T-helper 1 cell treated with Interleukin-12 subunit alpha and Interleukin-12 subunit beta and Interleukin-4 antibody, amounts not matched to agents 30 μg/mL and 1 μg/mL, for 36 hours (primary cell): ENCODE data around the gene MYLK2.

ENCODE experiments used
- H3K27ac Mint-ChIP-seq: one replicate; pipeline ENCODE4 v1.8.0; 2021; ENCODE audit warnings: mild to moderate bottlenecking, mixed read lengths
- H3K27me3 Mint-ChIP-seq: one replicate; pipeline ENCODE4 v1.8.0; 2021; ENCODE audit warnings: low read depth, mixed read lengths
- H3K36me3 Mint-ChIP-seq: one replicate; pipeline ENCODE4 v1.8.0; 2021; ENCODE audit warnings: low read depth, mixed read lengths
- H3K4me1 Mint-ChIP-seq: one replicate; pipeline ENCODE4 v1.8.0; 2021; ENCODE audit warnings: low read depth, mixed read lengths
- H3K4me3 Mint-ChIP-seq: one replicate; pipeline ENCODE4 v1.8.0; 2021; ENCODE audit warnings: mild to moderate bottlenecking, moderate library complexity, mixed read lengths
- H3K9me3 Mint-ChIP-seq: one replicate; pipeline ENCODE4 v1.8.0; 2021; ENCODE audit warnings: mixed read lengths

Gene MYLK2

DNA sequence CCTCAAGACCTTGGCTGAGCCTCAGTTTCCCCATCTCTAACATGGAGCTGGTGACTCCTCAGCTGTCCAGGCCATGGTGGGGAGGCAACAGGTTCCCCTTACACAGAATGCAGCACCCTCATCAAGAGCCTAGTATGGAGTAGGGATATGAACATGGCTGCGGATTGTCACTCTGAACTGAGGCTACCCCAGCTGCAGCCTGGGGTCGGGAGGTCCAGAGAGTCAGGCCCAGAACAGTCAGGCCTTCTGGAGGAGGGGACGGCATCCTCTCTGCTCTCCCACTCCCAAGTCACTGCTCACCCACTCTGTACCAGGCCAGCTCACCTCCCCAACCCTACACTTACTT, 27.6 kb downstream of the MYLK2 start:
- Mint-ChIP-seq H3K4me3 (no peak overlapping the region), H3K27me3 (peaks cover 7% of the 10 kb centered on the region), H3K27ac (no peak overlapping the region), H3K36me3 (no peaks in the 10 kb centered on the region), H3K4me1 (no peaks in the 10 kb centered on the region), H3K9me3 (no peaks in the 10 kb centered on the region)

GRCh38 chr20:31848088-31848999, 29.2 kb downstream of the MYLK2 start:
- Mint-ChIP-seq H3K27ac (no peak overlapping the region), H3K36me3 (no peaks in the 10 kb centered on the region), H3K27me3 (peaks cover 7% of the 10 kb centered on the region)

GRCh38 chr20:31849306-31849930, 30.3 kb downstream of the MYLK2 start:
- Mint-ChIP-seq H3K27ac (no peak overlapping the region), H3K36me3 (no peaks in the 10 kb centered on the region), H3K9me3 (no peaks in the 10 kb centered on the region), H3K27me3 (peaks cover 7% of the 10 kb centered on the region), H3K4me1 (no peaks in the 10 kb centered on the region), H3K4me3 (no peak overlapping the region)

More at GRCh38 chr20:31848088-31848999, 29.2 kb downstream of the MYLK2 start:
- Mint-ChIP-seq H3K9me3 (no peaks in the 10 kb centered on the region), H3K4me1 (no peaks in the 10 kb centered on the region), H3K4me3 (no peak overlapping the region)

DNA sequence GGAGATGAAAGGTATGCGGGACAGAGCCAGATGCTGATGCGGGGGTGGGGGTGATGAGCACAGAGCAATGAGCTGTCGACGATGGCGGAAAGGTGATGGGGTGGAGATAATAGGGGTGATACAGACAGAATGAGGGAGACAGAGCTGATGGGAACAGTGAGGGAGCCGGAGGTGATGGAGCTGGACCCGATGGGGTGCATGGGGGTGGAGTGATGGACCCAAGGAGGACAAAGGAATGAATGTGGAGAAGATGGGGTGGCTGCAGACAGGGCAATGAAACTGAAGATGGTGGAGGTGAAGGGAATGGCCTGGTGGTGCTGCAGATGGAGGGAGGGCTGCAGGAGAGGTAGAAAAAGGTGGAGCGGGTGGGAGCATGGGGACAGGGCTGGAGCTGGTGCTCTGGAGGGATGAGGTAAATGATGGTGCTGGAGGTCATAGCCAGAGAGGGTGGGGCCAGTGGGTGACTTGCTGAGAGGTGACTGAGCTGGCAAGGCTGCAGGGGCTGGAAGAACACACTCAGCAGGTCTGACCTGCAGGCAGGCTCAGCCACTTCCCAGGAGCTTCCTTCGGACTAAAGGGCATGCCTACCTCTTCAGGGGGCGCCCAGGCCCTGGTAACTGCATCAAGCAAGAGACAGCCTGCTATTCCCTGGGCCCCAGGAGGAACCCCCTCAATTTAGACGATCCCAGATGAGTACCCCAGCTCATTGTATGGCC, 32.2 kb downstream of the MYLK2 start:
- Mint-ChIP-seq H3K36me3 (no peaks in the 10 kb centered on the region), H3K4me3 (no peak overlapping the region), H3K9me3 (no peaks in the 10 kb centered on the region), H3K27me3 (peaks cover 7% of the 10 kb centered on the region), H3K4me1 (no peaks in the 10 kb centered on the region), H3K27ac (no peak overlapping the region)

DNA sequence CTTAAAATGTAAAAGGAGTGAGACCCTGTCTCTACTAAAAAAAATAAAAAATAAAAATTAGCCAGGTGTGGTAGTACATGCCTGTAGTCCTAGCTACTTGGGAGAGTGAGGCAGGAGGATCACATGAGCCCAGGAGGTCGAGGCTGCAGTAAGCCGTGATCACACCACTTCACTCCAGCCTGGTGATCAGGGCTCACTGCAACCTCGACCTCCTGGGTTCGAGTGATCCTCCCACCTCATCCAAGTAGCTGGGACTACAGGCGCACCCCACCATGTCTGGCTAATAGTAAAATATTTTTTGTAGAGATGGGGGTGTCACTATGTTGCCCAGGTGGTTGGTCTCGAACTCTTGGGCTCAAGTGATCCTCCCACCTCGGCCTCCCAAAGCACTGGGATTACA, 34.3 kb downstream of the MYLK2 start:
- peaks cover under 1% of the 10 kb centered on the region for H3K4me1 Mint-ChIP-seq
- no peak overlapping the region for H3K27ac Mint-ChIP-seq
- H3K36me3 Mint-ChIP-seq: no peaks in the 10 kb centered on the region

GRCh38 chr20:31856516-31856915, 37.4 kb downstream of the MYLK2 start:
- no peaks in the 10 kb centered on the region for H3K36me3 Mint-ChIP-seq
- H3K4me1 Mint-ChIP-seq: peaks cover 4% of the 10 kb centered on the region
- no peak overlapping the region for H3K4me3 Mint-ChIP-seq
- peaks cover 29% of the 10 kb centered on the region for H3K27me3 Mint-ChIP-seq
- H3K27ac Mint-ChIP-seq: no peak overlapping the region
- H3K9me3 Mint-ChIP-seq: no peaks in the 10 kb centered on the region

More for the DNA sequence above, 34.3 kb downstream of the MYLK2 start:
- Mint-ChIP-seq H3K9me3 (no peaks in the 10 kb centered on the region), H3K4me3 (no peak overlapping the region), H3K27me3 (peaks cover 13% of the 10 kb centered on the region)

DNA sequence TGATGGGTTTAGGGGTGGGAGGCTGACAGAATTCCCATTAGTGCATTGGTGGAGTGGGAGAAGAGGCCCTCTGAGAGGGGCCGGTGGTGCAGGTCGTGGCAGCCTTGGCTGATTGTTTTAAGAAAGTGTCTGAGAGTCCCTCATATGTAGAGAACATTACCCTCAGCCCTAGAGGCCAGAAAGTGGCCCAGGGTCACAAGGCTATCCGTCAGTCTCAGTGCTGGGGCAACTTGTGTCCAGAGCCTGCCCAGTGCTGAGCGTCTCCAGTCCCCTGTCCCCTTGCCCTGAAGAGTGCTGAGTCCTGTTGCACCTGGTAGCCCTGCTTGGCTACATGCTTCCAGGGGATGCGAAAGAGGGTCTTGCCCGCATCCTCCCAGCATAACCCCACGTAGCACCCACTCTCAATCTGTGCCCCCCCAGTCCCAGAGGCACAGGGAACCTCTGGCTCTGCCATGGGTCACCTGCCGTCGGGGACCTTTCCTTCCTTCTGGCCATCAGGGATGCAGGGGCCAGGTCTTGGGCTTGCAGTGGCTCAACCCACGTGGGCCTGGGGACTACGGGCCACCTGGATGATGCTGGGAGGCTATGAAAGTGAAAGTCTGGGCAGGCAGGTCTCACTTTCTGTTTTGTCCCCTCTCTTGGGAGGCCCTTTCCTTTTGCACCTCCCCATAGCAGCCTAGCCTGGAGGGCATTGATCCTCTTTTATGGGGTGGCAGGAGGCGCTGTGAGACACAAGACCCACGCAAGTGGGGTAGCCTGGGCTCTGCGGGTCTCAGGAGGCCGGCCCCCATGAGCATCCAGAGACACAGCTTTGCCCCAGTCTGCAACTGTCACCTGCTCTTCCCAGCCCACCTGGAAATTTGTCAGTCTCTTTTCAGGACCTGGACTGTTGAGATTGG, 39.0 kb downstream of the MYLK2 start:
- Mint-ChIP-seq H3K9me3 (no peaks in the 10 kb centered on the region), H3K4me1 (peaks cover 7% of the 10 kb centered on the region), H3K36me3 (no peaks in the 10 kb centered on the region), H3K27me3 (peaks cover 44% of the 10 kb centered on the region), H3K4me3 (no peak overlapping the region), H3K27ac (no peak overlapping the region)

- Mint-ChIP-seq H3K9me3 (no peaks in the 10 kb centered on the region), H3K4me1 (peaks cover 7% of the 10 kb centered on the region), H3K27me3 (peaks cover 48% of the 10 kb centered on the region), H3K27ac (no peak overlapping the region), H3K36me3 (no peaks in the 10 kb centered on the region), H3K4me3 (no peak overlapping the region)
These were observed 39.6 kb downstream of the MYLK2 start for GRCh38 chr20:31858760-31859083.

DNA sequence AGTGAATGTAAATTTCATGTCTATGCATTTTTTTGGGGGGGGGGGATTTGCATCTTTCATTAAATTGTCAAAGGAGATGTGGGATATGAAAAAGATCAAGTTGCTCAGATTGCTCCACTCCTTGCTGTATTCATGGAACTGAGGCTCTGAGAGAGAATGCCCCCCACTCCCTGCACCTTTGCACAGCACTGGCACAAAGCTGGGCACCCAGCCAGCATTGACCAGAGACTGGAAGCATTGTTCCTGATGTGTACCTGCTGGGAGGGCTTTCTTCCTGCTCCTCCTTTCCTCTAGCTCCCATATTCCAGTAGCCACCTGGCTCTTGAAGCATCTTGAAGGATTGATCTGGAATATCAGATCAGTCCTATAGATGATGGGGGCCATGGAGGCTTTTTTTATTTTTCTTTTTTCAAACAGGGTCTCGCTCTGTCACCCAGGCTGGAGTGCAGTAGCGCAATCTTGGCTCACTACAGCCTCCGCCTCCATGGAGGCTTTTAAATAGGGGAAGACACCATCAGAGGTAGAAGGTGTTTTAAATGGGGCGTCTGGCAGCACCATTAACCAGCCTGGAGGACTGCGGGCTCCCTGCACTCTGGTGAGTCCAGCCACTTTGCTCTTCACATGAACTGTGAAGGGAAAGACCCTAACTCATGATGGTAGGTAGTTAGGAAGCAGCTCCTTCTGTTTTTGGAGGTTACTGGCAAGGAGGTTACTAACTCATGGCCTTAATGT, 40.3 kb downstream of the MYLK2 start:
- Mint-ChIP-seq H3K27me3 (peaks cover 51% of the 10 kb centered on the region), H3K27ac (no peak overlapping the region), H3K4me3 (no peak overlapping the region), H3K36me3 (no peaks in the 10 kb centered on the region), H3K4me1 (peaks cover 7% of the 10 kb centered on the region), H3K9me3 (no peaks in the 10 kb centered on the region)

- Mint-ChIP-seq H3K4me3 (no peak overlapping the region), H3K4me1 (peaks cover 7% of the 10 kb centered on the region), H3K27ac (no peak overlapping the region), H3K36me3 (no peaks in the 10 kb centered on the region), H3K9me3 (no peaks in the 10 kb centered on the region), H3K27me3 (peaks cover 51% of the 10 kb centered on the region)
These were observed 40.8 kb downstream of the MYLK2 start for GRCh38 chr20:31859998-31860380.

DNA sequence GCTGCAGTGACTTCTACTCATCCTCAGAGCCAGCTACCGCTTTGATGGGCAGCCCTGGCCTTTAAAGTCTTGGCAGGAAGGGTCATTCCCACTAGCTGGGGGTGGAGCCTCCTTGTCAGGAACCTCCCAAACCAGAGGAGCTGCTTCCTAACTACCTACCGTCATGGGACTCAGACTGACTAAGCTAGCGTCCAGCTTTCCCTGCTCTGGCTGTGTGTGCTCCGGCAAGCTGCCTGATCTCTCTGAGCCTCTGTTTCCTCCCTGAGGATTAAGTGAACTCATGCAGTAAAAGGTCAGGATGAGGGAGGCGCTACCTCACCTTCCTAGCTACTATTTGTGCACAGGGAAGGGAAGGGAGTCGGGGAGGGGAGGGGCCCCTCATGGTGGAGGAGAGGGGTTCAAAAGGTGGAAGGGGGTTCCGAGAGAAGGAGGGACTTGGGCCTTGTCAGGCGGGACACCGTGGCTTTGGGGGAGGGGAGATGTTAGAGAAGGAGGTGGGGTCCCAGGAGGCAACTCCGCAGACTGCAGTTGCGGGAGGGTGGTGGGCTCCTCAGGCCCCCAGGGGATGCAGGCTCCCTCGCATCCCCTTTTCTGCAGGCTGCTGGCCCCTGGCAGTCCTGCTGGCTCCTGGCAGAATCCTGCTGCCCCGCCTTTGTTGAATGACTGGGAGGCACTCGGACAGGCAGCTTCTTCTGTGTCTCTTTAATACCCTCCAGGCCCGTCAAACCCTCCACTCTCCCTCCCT, 41.4 kb downstream of the MYLK2 start:
- no peak overlapping the region for H3K27ac Mint-ChIP-seq
- H3K27me3 Mint-ChIP-seq: peaks cover 51% of the 10 kb centered on the region
- peaks cover 7% of the 10 kb centered on the region for H3K4me1 Mint-ChIP-seq
- no peaks in the 10 kb centered on the region for H3K36me3 Mint-ChIP-seq
- no peaks in the 10 kb centered on the region for H3K9me3 Mint-ChIP-seq
- no peak overlapping the region for H3K4me3 Mint-ChIP-seq

- Mint-ChIP-seq H3K36me3 (no peaks in the 10 kb centered on the region), H3K9me3 (no peaks in the 10 kb centered on the region), H3K27me3 (peaks cover 51% of the 10 kb centered on the region), H3K4me3 (no peak overlapping the region), H3K27ac (no peak overlapping the region), H3K4me1 (peaks cover 7% of the 10 kb centered on the region)
These were observed 41.9 kb downstream of the MYLK2 start for GRCh38 chr20:31861135-31861384.

DNA sequence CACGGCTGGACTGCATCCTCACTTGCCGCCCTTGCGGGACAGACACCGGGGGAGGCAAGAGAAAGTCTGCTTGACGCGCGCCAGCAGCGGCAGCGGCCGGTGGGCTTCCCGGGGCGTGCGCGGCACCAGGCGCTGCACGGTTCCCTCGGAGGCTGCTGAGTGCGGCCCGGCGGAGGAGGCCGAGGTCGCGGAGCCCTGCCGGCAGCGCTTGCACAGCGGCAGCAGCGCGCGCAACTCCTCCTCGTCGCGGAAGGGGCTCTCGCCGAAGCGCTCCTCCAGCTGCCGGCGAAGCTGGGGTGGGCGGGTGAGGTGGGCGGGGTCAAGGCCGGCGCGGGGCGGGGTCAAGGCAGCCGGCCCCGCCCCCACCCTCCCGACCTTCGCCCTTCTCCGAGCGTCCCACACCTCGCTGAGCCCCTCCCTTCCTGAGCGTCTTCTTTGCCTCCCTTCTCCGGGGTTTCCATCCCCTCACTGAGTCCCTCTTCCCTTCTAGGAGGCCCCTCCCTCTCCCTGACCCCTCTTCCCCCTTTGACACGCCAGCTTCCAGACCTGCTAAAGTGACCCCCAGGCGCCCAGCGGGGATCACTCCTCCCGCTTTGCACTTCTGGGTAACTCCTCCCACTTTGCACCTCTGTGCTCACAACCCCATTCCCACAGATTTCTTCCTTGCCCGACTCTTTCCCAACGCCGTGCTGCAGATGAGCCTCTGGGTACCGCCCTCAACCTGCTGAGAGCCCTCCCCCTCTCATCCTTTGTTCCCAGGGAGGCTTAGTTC, 42.4 kb downstream of the MYLK2 start:
- peaks cover 7% of the 10 kb centered on the region for H3K4me1 Mint-ChIP-seq
- H3K36me3 Mint-ChIP-seq: no peaks in the 10 kb centered on the region
- no peak overlapping the region for H3K27ac Mint-ChIP-seq
- no peaks in the 10 kb centered on the region for H3K9me3 Mint-ChIP-seq
- peaks cover 51% of the 10 kb centered on the region for H3K27me3 Mint-ChIP-seq
- peak overlapping the region; percentile 49 for H3K4me3 Mint-ChIP-seq
